K562 (cell line): Measurements from ENCODE around the gene VWA3A. TPM values are rescaled to one million over a fixed set of nuclear protein-coding genes. Genes with fewer than 3 reads are reported as not detected.

Source experiments
- BRD4 ChIP-seq: fragments of 200-600 bp; sonication (generic); IDR thresholded peaks from 2 replicates; pipeline ENCODE4 v1.6.1; 2017; ENCODE audit warnings: inconsistent platforms
- C11orf30 ChIP-seq: fragments of 450-650 bp; IDR thresholded peaks from 2 replicates; pipeline ENCODE4 v1.6.1; 2016; ENCODE audit warnings: low read depth, mild to moderate bottlenecking
- CBX8 ChIP-seq: fragments of 200-600 bp; sonication (generic); IDR thresholded peaks from 2 replicates; pipeline ENCODE4 v1.6.1; 2012; ENCODE audit warnings: borderline replicate concordance, mixed run types, low read depth, mild to moderate bottlenecking, moderate library complexity, mixed read lengths, low read length, control low read depth, inconsistent platforms; ENCODE audit not compliant: poor library complexity, severe bottlenecking; ENCODE audit errors: extremely low read depth
- CHD4 ChIP-seq: fragments of 200-600 bp; sonication (generic); IDR thresholded peaks from 3 replicates; pipeline ENCODE4 v1.6.1; 2012; ENCODE audit warnings: low read depth, mild to moderate bottlenecking, mixed read lengths, low read length, inconsistent platforms; ENCODE audit not compliant: insufficient read depth, insufficient replicate concordance, poor library complexity, severe bottlenecking
- ELF2 ChIP-seq: fragments of 250-450 bp; sonication (Bioruptor Pico); IDR thresholded peaks from 2 replicates; pipeline ENCODE4 v1.5.0; 2021; ENCODE audit warnings: mild to moderate bottlenecking
- GTF3C2 ChIP-seq: IDR thresholded peaks from 3 replicates; pipeline ENCODE4 v1.6.1; 2011; ENCODE audit warnings: borderline replicate concordance, mild to moderate bottlenecking, moderate library complexity; ENCODE audit not compliant: insufficient read length; ENCODE audit errors: extremely low read depth
- HSF4 ChIP-seq: fragments of 250-450 bp; sonication (Bioruptor Pico); IDR thresholded peaks from 2 replicates; pipeline ENCODE4 v2.1.2; 2022; ENCODE audit warnings: mild to moderate bottlenecking, moderate library complexity, borderline replicate concordance
- KDM5B ChIP-seq: fragments of 200-600 bp; sonication (generic); IDR thresholded peaks from 2 replicates; pipeline ENCODE4 v1.6.1; 2012; ENCODE audit warnings: low read depth, mild to moderate bottlenecking, moderate library complexity, low read length, control low read depth, inconsistent platforms; ENCODE audit not compliant: insufficient replicate concordance
- MAZ ChIP-seq, 2 experiments: fragments of 450-650 bp in 1 of 2; sonication (generic) in 1 of 2; formaldehyde crosslinking; IDR thresholded peaks in 1 of 2; conservative IDR thresholded peaks in 1 of 2; 2 replicates each; pipeline versions ENCODE4 v1.4.0 to v1.5.0; 2020; ENCODE audit warnings: mild to moderate bottlenecking in 1 of 2, missing genetic modification reagents in 1 of 2
- MED1 ChIP-seq: sonication (generic); formaldehyde crosslinking; IDR thresholded peaks from 2 replicates; pipeline ENCODE4 v1.8.1; 2023; ENCODE audit warnings: missing genetic modification reagents, borderline replicate concordance
- MLX ChIP-seq, 2 experiments: fragments of 450-650 bp in 1 of 2; sonication (generic) in 1 of 2; formaldehyde crosslinking; conservative IDR thresholded peaks; 2 replicates each; pipeline versions ENCODE4 v1.4.0 to v1.8.1; 2020 to 2022; ENCODE audit warnings: mild to moderate bottlenecking in 1 of 2, missing genetic modification reagents in 1 of 2
- PURB ChIP-seq: sonication (generic); formaldehyde crosslinking; IDR thresholded peaks from 2 replicates; pipeline ENCODE4 v1.9.0; 2021; ENCODE audit warnings: low read depth, mild to moderate bottlenecking, missing genetic modification reagents
- SRSF3 ChIP-seq: fragments of 200-400 bp; formaldehyde crosslinking; IDR thresholded peaks from 2 replicates; pipeline ENCODE4 v1.6.1; 2016; ENCODE audit warnings: mild to moderate bottlenecking, low read length, moderate library complexity; ENCODE audit not compliant: insufficient read depth
- ZNF507 ChIP-seq: conservative IDR thresholded peaks from 2 replicates; pipeline ENCODE4 v1.6.1; 2017; ENCODE audit warnings: missing genetic modification characterization, missing compliant biosample characterization
- polyA plus RNA-seq, 8 experiments: library from polyadenylated mRNA; depleted of rRNA in 4 of 8; stranded (reverse) in 5 of 8; unstranded in 3 of 8; fragments of >200 nt; fragmentation: Nextera tagmentation in 2 of 8; fragmentation: Illumina TruSeq in 1 of 8; extraction: Ambion mirVana in 2 of 8; extraction: Trizol in 1 of 8; gene quantifications; 2 replicates each; pipeline versions ENCODE4 v1.2.1 to v1.2.3, GENCODE V29; 2011 to 2014; ENCODE audit warnings: inconsistent platforms in 1 of 8, missing spikeins in 1 of 8
- total RNA-seq, 7 experiments: library from RNA; depleted of rRNA in 6 of 7; stranded (reverse); fragments of >200 nt in 6 of 7; fragmentation: Illumina TruSeq in 2 of 7; extraction: Trizol in 2 of 7; gene quantifications; 2 replicates each; pipeline versions ENCODE4 v1.2.1 to v1.2.3, GENCODE V29; 2011 to 2021; ENCODE audit warnings: low replicate concordance in 1 of 7
- TF ChIP-seq, protein P1 (sequence below), 3 experiments: fragments of 200-800 bp in 1 of 3; fragments of 250-450 bp in 1 of 3; fragments of 450-650 bp in 1 of 3; sonication (Bioruptor Pico) in 1 of 3; sonication (Bioruptor generic) in 1 of 3; formaldehyde crosslinking in 1 of 3; IDR thresholded peaks; 2 replicates each; pipeline versions ENCODE4 v1.6.1 to v1.8.0; 2016 to 2022; ENCODE audit warnings: mild to moderate bottlenecking in 2 of 3, missing genetic modification characterization in 2 of 3, missing compliant biosample characterization in 1 of 3, moderate library complexity in 1 of 3
- TF ChIP-seq, protein P2 (sequence below): fragments of 200-800 bp; sonication (Bioruptor generic); IDR thresholded peaks from 2 replicates; pipeline ENCODE4 v1.6.1; 2017; ENCODE audit warnings: missing genetic modification characterization, missing compliant biosample characterization

The VWA3A gene
- total and polyA plus RNA-seq, 9 of the 15 experiments (the other 6 are each of a cell fraction or from before 2014, with no cell fraction given): not detected

GRCh38 chr16:22192261-22193062 lies 100.1 kb downstream of the VWA3A start (continued):
- TF ChIP-seq, protein P1, sequence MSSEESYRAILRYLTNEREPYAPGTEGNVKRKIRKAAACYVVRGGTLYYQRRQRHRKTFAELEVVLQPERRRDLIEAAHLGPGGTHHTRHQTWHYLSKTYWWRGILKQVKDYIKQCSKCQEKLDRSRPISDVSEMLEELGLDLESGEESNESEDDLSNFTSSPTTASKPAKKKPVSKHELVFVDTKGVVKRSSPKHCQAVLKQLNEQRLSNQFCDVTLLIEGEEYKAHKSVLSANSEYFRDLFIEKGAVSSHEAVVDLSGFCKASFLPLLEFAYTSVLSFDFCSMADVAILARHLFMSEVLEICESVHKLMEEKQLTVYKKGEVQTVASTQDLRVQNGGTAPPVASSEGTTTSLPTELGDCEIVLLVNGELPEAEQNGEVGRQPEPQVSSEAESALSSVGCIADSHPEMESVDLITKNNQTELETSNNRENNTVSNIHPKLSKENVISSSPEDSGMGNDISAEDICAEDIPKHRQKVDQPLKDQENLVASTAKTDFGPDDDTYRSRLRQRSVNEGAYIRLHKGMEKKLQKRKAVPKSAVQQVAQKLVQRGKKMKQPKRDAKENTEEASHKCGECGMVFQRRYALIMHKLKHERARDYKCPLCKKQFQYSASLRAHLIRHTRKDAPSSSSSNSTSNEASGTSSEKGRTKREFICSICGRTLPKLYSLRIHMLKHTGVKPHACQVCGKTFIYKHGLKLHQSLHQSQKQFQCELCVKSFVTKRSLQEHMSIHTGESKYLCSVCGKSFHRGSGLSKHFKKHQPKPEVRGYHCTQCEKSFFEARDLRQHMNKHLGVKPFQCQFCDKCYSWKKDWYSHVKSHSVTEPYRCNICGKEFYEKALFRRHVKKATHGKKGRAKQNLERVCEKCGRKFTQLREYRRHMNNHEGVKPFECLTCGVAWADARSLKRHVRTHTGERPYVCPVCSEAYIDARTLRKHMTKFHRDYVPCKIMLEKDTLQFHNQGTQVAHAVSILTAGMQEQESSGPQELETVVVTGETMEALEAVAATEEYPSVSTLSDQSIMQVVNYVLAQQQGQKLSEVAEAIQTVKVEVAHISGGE (CRISPR knock-in tag; IDR thresholded peaks at IDR 0.05): no peak
- TF ChIP-seq HSF4 (CRISPR knock-in tag) (no peak), MED1 (no peak), BRD4 (no peak), GTF3C2 (no peak), MLX (CRISPR knock-in tag; conservative IDR thresholded peaks at IDR 0.05) (no peak), MAZ (CRISPR knock-in tag; conservative IDR thresholded peaks at IDR 0.05 in 1 of 2, IDR thresholded peaks at IDR 0.05 in 1 of 2) (peak in 1 of 2 experiments; percentile 73; a peak in 2 of 4 replicates), SRSF3 (no peak), CBX8 (no peak), CHD4 (no peak), PURB (CRISPR knock-in tag) (no peak), ELF2 (CRISPR knock-in tag) (no peak), C11orf30 (no peak), ZNF507 (tag) (no peak), KDM5B (peak; percentile 29)
- TF ChIP-seq, protein P2, sequence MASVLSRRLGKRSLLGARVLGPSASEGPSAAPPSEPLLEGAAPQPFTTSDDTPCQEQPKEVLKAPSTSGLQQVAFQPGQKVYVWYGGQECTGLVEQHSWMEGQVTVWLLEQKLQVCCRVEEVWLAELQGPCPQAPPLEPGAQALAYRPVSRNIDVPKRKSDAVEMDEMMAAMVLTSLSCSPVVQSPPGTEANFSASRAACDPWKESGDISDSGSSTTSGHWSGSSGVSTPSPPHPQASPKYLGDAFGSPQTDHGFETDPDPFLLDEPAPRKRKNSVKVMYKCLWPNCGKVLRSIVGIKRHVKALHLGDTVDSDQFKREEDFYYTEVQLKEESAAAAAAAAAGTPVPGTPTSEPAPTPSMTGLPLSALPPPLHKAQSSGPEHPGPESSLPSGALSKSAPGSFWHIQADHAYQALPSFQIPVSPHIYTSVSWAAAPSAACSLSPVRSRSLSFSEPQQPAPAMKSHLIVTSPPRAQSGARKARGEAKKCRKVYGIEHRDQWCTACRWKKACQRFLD (CRISPR knock-in tag): peak; percentile 65; the same call in 1 of the 2 replicates
